H1 (cell line): ENCODE data around the gene PTTG1IP.

ENCODE experiments used
- BRCA1 ChIP-seq: IDR thresholded peaks from 2 replicates; pipeline ENCODE4 v1.6.1; 2012; ENCODE audit warnings: low read depth, low read length, improper control_type of control experiment
- CBX8 ChIP-seq: fragments of 300-800, 300-1000 bp; sonication (generic); IDR thresholded peaks from 2 replicates; pipeline ENCODE4 v1.7.1; 2016; ENCODE audit warnings: low read depth, low read length, borderline replicate concordance
- CTCF ChIP-seq, 3 experiments: IDR thresholded peaks; 1 replicate in 2 of 3; 2 replicates in 1 of 3; pipeline versions ENCODE4 v1.5.1 to v1.6.1; 2011; ENCODE audit warnings: low read length in 3 of 3, mild to moderate bottlenecking in 3 of 3, inconsistent platforms in 2 of 3, low read depth in 1 of 3, moderate library complexity in 1 of 3; ENCODE audit not compliant: insufficient read depth in 1 of 3; ENCODE audit errors: control extremely low read depth in 1 of 3
- EP300 ChIP-seq, 2 experiments: IDR thresholded peaks; 1 replicate in 1 of 2; 2 replicates in 1 of 2; pipeline ENCODE4 v1.6.1; 2011 to 2012; ENCODE audit warnings: low read depth in 2 of 2, low read length in 2 of 2, mild to moderate bottlenecking in 2 of 2, borderline replicate concordance in 1 of 2, inconsistent platforms in 1 of 2, moderate library complexity in 1 of 2
- HDAC6 ChIP-seq: IDR thresholded peaks from one replicate; pipeline ENCODE4 v1.7.1; 2012; ENCODE audit warnings: low read depth, mild to moderate bottlenecking, inconsistent platforms, low read length, moderate library complexity
- JUN ChIP-seq: IDR thresholded peaks from 2 replicates; pipeline ENCODE4 v1.6.1; 2011; ENCODE audit warnings: low read depth, mild to moderate bottlenecking, improper control_type of control experiment, low read length
- JUND ChIP-seq: IDR thresholded peaks from 2 replicates; pipeline ENCODE4 v1.6.1; 2011; ENCODE audit warnings: mild to moderate bottlenecking, improper control_type of control experiment, low read length
- POLR2AphosphoS5 ChIP-seq: IDR thresholded peaks from 2 replicates; pipeline ENCODE4 v1.6.1; 2011; ENCODE audit warnings: low read depth, low read length
- SIX5 ChIP-seq: IDR thresholded peaks from 2 replicates; pipeline ENCODE4 v1.6.1; 2011; ENCODE audit warnings: mild to moderate bottlenecking, low read depth, low read length

GRCh38 chr21:44918581-44919033, 45.1 kb upstream of the PTTG1IP start:
- TF ChIP-seq EP300 (IDR thresholded peaks at IDR 0.05; ENCODE audit: borderline replicate concordance in 1 of 2, low read depth in 2 of 2, low read length in 2 of 2) (no peak), CTCF (IDR thresholded peaks at IDR 0.05; ENCODE audit: control extremely low read depth in 1 of 3, insufficient read depth in 1 of 3, low read depth in 1 of 3, low read length in 3 of 3) (no peak), HDAC6 (no peak), JUND (no peak), SIX5 (no peak), BRCA1 (no peak), CBX8 (no peak), JUN (no peak), POLR2AphosphoS5 (no peak)
